IMR-90 (cell line): ENCODE data around the gene KCNN3. TPM values are rescaled to one million over a fixed set of nuclear protein-coding genes. Genes with fewer than 3 reads are reported as not detected.

Experiments used
- ATAC-seq: fragments of 200-7000 bp; cut with Tn5 transposase; 2 replicates; pipeline ENCODE4 v1.9.1; 2020; ENCODE audit warnings: low read depth, mild to moderate bottlenecking, moderate library complexity
- BruUV-seq: library from RNA; stranded (reverse); fragments of 400-500 nt; replicated peaks from 2 replicates; lab custom pipeline; 2021; lab: Mats Ljungman, UMichigan
- CTCF ChIA-PET: fragments of 300-600 bp; formaldehyde crosslinking; extraction: SDS; loops from one replicate; lab custom pipeline; 2021; ENCODE audit warnings: antibody characterized with exemption; lab: Yijun Ruan, JAX
- POLR2A ChIA-PET: fragments of 300-600 bp; sonication (Branson Sonifier 250); formaldehyde crosslinking; loops from one replicate; lab custom pipeline; 2022; ENCODE audit warnings: antibody characterized with exemption; ENCODE audit not compliant: unreplicated experiment; lab: Charles Lee
- DNase-seq: peaks from one replicate; pipeline ENCODE4 v3.0.0; 2013
- H2AFZ ChIP-seq: replicated peaks from 2 replicates; pipeline ENCODE3; 2013; ENCODE audit warnings: low read length, mild to moderate bottlenecking; ENCODE audit not compliant: poor library complexity
- H2AK5ac ChIP-seq: 2 replicates; pipeline ENCODE4 v1.6.1; 2013; ENCODE audit warnings: low read depth, low read length, inconsistent platforms
- H2AK9ac ChIP-seq: replicated peaks from 2 replicates; pipeline ENCODE3; 2013; ENCODE audit warnings: mild to moderate bottlenecking, low read depth, low read length, moderate library complexity; ENCODE audit not compliant: poor library complexity
- H2BK120ac ChIP-seq: 2 replicates; pipeline ENCODE4 v1.6.1; 2013; ENCODE audit warnings: low read depth, low read length, inconsistent platforms
- H2BK15ac ChIP-seq: 3 replicates; pipeline ENCODE4 v1.6.1; 2013; ENCODE audit warnings: low read depth, low read length, inconsistent platforms
- H2BK20ac ChIP-seq: 2 replicates; pipeline ENCODE4 v1.6.1; 2013; ENCODE audit warnings: low read depth, mild to moderate bottlenecking, inconsistent platforms, low read length, moderate library complexity
- H2BK5ac ChIP-seq: 2 replicates; pipeline ENCODE4 v1.6.1; 2013; ENCODE audit warnings: mild to moderate bottlenecking, low read depth, low read length, inconsistent platforms; ENCODE audit not compliant: poor library complexity, severe bottlenecking
- H3K14ac ChIP-seq: replicated peaks from 2 replicates; pipeline ENCODE4 v1.6.1; 2013; ENCODE audit warnings: low read depth, low read length, inconsistent platforms
- H3K18ac ChIP-seq: 2 replicates; pipeline ENCODE4 v1.6.1; 2013; ENCODE audit warnings: low read depth, low read length, control low read depth
- H3K23ac ChIP-seq: 2 replicates; pipeline ENCODE4 v1.6.1; 2013; ENCODE audit warnings: low read depth, low read length, inconsistent platforms
- H3K27ac ChIP-seq: 2 replicates; pipeline ENCODE4 v1.5.1; 2013; ENCODE audit warnings: mild to moderate bottlenecking, control low read depth, low read length; ENCODE audit not compliant: insufficient read depth
- H3K27me3 ChIP-seq: 2 replicates; pipeline ENCODE4 v1.6.1; 2013; ENCODE audit warnings: low read length; ENCODE audit not compliant: control insufficient read depth, insufficient read depth
- H3K36me3 ChIP-seq: 2 replicates; pipeline ENCODE4 v1.6.1; 2013; ENCODE audit warnings: low read length, mixed read lengths; ENCODE audit not compliant: control insufficient read depth, insufficient read depth
- H3K4ac ChIP-seq: 2 replicates; pipeline ENCODE4 v1.6.1; 2013; ENCODE audit warnings: low read depth, low read length, inconsistent platforms
- H3K4me1 ChIP-seq: 2 replicates; pipeline ENCODE4 v1.6.1; 2013; ENCODE audit warnings: low read length, mixed read lengths; ENCODE audit not compliant: control insufficient read depth, insufficient read depth
- H3K4me2 ChIP-seq: 2 replicates; pipeline ENCODE4 v1.6.1; 2013; ENCODE audit warnings: low read depth, mild to moderate bottlenecking, control low read depth, low read length, moderate library complexity
- H3K4me3 ChIP-seq: 2 replicates; pipeline ENCODE4 v1.5.1; 2013; ENCODE audit warnings: low read depth, mild to moderate bottlenecking, control low read depth, low read length, moderate library complexity; ENCODE audit not compliant: insufficient read depth
- H3K56ac ChIP-seq: 2 replicates; pipeline ENCODE4 v1.6.1; 2013; ENCODE audit warnings: low read length, inconsistent platforms; ENCODE audit not compliant: insufficient read depth; ENCODE audit errors: extremely low read depth
- H3K79me1 ChIP-seq, 2 experiments: 2 replicates each; pipeline ENCODE4 v1.6.1; 2013; ENCODE audit warnings: low read length in 2 of 2, inconsistent platforms in 1 of 2, low read depth in 1 of 2
- H3K9ac ChIP-seq: 2 replicates; pipeline ENCODE4 v1.6.1; 2013; ENCODE audit warnings: low read depth, low read length, control low read depth
- H3K9me1 ChIP-seq: 2 replicates; pipeline ENCODE4 v1.6.1; 2013; ENCODE audit warnings: low read length, inconsistent platforms; ENCODE audit not compliant: insufficient read depth
- H3K9me3 ChIP-seq: 2 replicates; pipeline ENCODE4 v1.6.1; 2013; ENCODE audit warnings: low read length; ENCODE audit not compliant: control insufficient read depth, insufficient read depth
- H4K20me1 ChIP-seq: 2 replicates; pipeline ENCODE4 v1.6.1; 2013; ENCODE audit warnings: low read length, inconsistent platforms; ENCODE audit not compliant: insufficient read depth
- H4K5ac ChIP-seq: 2 replicates; pipeline ENCODE4 v1.6.1; 2013; ENCODE audit warnings: mild to moderate bottlenecking, low read depth, low read length, control low read depth
- H4K8ac ChIP-seq, 2 experiments: 2 replicates each; pipeline ENCODE4 v1.6.1; 2013; ENCODE audit warnings: low read depth in 2 of 2, low read length in 2 of 2, control low read depth in 1 of 2, inconsistent platforms in 1 of 2
- H4K91ac ChIP-seq: 2 replicates; pipeline ENCODE4 v1.6.1; 2013; ENCODE audit warnings: low read depth, low read length, inconsistent platforms; ENCODE audit not compliant: insufficient read depth
- BHLHE40 ChIP-seq: fragments of 150-350 bp; IDR thresholded peaks from 2 replicates; pipeline ENCODE4 v1.6.1; 2016; ENCODE audit warnings: mild to moderate bottlenecking, low read depth, low read length
- CHD1 ChIP-seq: IDR thresholded peaks from 2 replicates; pipeline ENCODE4 v1.6.1; 2012; ENCODE audit warnings: low read depth, low read length, improper control_type of control experiment
- CTCF ChIP-seq: conservative IDR thresholded peaks from 2 replicates; pipeline ENCODE4 v1.5.1; 2012; ENCODE audit warnings: mild to moderate bottlenecking, low read depth, low read length, improper control_type of control experiment
- FOS ChIP-seq: fragments of 150-350 bp; IDR thresholded peaks from 2 replicates; pipeline ENCODE4 v1.6.1; 2016; ENCODE audit warnings: low read depth, low read length
- MAFK ChIP-seq: IDR thresholded peaks from 2 replicates; pipeline ENCODE4 v1.6.1; 2012; ENCODE audit warnings: low read depth, low read length, improper control_type of control experiment
- MAZ ChIP-seq: IDR thresholded peaks from 2 replicates; pipeline ENCODE4 v1.6.1; 2012; ENCODE audit warnings: low read depth, mild to moderate bottlenecking, low read length, improper control_type of control experiment, moderate library complexity, borderline replicate concordance
- MXI1 ChIP-seq: IDR thresholded peaks from 2 replicates; pipeline ENCODE4 v1.6.1; 2012; ENCODE audit warnings: low read depth, mild to moderate bottlenecking, low read length, moderate library complexity, borderline replicate concordance
- NFE2L2 ChIP-seq: fragments of 150-350 bp; IDR thresholded peaks from 2 replicates; pipeline ENCODE4 v1.6.1; 2016; ENCODE audit warnings: low read depth, mild to moderate bottlenecking, low read length
- RAD21 ChIP-seq: IDR thresholded peaks from 2 replicates; pipeline ENCODE4 v1.6.1; 2012; ENCODE audit warnings: low read length, improper control_type of control experiment
- RCOR1 ChIP-seq: IDR thresholded peaks from 2 replicates; pipeline ENCODE4 v1.6.1; 2012; ENCODE audit warnings: mild to moderate bottlenecking, low read length, improper control_type of control experiment; ENCODE audit not compliant: insufficient replicate concordance
- SMC3 ChIP-seq: fragments of 150-350 bp; IDR thresholded peaks from 2 replicates; pipeline ENCODE4 v1.6.1; 2016; ENCODE audit warnings: low read depth, mild to moderate bottlenecking, antibody characterized with exemption, low read length, moderate library complexity
- WGBS, 2 experiments: methylation state at CpG; one replicate each; pipeline versions ENCODE4 v1.1.5 to v1.1.7; 2013; ENCODE audit warnings: missing lambda C conversion rate in 2 of 2; ENCODE audit not compliant: insufficient read length in 1 of 2; ENCODE audit errors: extremely low coverage in 2 of 2; 5-methylcytosine and 5-hydroxymethylcytosine counted together
- dilution Hi-C: fragments of 300-500 bp; cut with HindIII; formaldehyde crosslinking; loops from one replicate; pipeline ENCODE4 v1.14.3; 2018; ENCODE audit warnings: low sequenced_read_pairs; ENCODE audit not compliant: unreplicated experiment
- in situ Hi-C: fragments of 300-500 bp; cut with MboI; formaldehyde crosslinking; loops from 3 replicates; pipeline ENCODE4 v1.14.3; 2019; ENCODE audit warnings: low sequenced_read_pairs, inconsistent platforms, mixed read lengths
- intact Hi-C: fragments of 100-400 bp; cut with micrococcal nuclease; formaldehyde crosslinking; loops from 2 replicates; pipeline ENCODE4 v1.10.0; 2022
- polyA plus RNA-seq, 3 experiments: library from polyadenylated mRNA; depleted of rRNA; stranded (reverse); fragments of >200 nt; gene quantifications; 2 replicates each; pipeline ENCODE4 v1.2.3, GENCODE V29; 2012; ENCODE audit warnings: low replicate concordance in 1 of 3
- total RNA-seq: library from RNA; depleted of rRNA; stranded (reverse); fragments of >200 nt; gene quantifications from 2 replicates; pipeline ENCODE4 v1.2.3, GENCODE V29; 2012

Gene KCNN3
- total and polyA plus RNA-seq, 2 of the 4 experiments (the other 2 are of a cell fraction) = 0.02 TPM; not detected in 1

- no peak for TF ChIP-seq SMC3
Observed at GRCh38 chr1:154720328-154721297, 149.5 kb downstream of the KCNN3 start (continued).

GRCh38 chr1:154719586-154720327 lies 150.3 kb downstream of the KCNN3 start:
- H3K9me1 ChIP-seq = no peaks in the 10 kb centered on the region
- H2BK20ac ChIP-seq = no peak overlapping the region
- no peak overlapping the region for H3K4me2 ChIP-seq
- H3K79me1 ChIP-seq = no peaks in the 10 kb centered on the region
- no peak overlapping the region for H2AFZ ChIP-seq
- ATAC-seq = no peak
- no peak overlapping the region for H4K91ac ChIP-seq
- no peak overlapping the region for H2AK5ac ChIP-seq
- BruUV-seq = no TSS peak
- no peak overlapping the region for H3K18ac ChIP-seq
- DNase-seq = no peak
- ChIA-PET POLR2A (no interaction called here), CTCF (no interaction called here)
- WGBS, 2 experiments = 54% methylated on average over 2 of the region's 8 CpGs; no CpG with 5 or more reads in 1 of the 2 experiments
- H3K36me3 ChIP-seq = no peaks in the 10 kb centered on the region
- no peak overlapping the region for H2BK5ac ChIP-seq
- H2BK120ac ChIP-seq = no peak overlapping the region
- no peak overlapping the region for H3K14ac ChIP-seq
- H3K9ac ChIP-seq = no peak overlapping the region
- H3K27me3 ChIP-seq = peaks cover 29% of the 10 kb centered on the region
- no peak overlapping the region for H2AK9ac ChIP-seq
- H4K20me1 ChIP-seq = no peaks in the 10 kb centered on the region
- H3K4ac ChIP-seq = no peak overlapping the region
- no peak overlapping the region for H4K8ac ChIP-seq
- no peak overlapping the region for H2BK15ac ChIP-seq
- H3K23ac ChIP-seq = no peak overlapping the region
- H3K4me1 ChIP-seq = no peaks in the 10 kb centered on the region
- no peaks in the 10 kb centered on the region for H3K9me3 ChIP-seq
- no peak overlapping the region for H4K5ac ChIP-seq
- intact Hi-C loops = no loop called here
- dilution Hi-C loops = no loop called here
- H3K4me3 ChIP-seq = no peak overlapping the region
- H3K56ac ChIP-seq = no peak overlapping the region
- in situ Hi-C loops = no loop called here
- H3K27ac ChIP-seq = no peak overlapping the region
- TF ChIP-seq BHLHE40 (no peak), SMC3 (no peak), RAD21 (no peak), FOS (no peak), NFE2L2 (no peak), MAZ (no peak), MAFK (no peak), RCOR1 (no peak), CHD1 (no peak), CTCF (no peak), MXI1 (no peak)
